Fibroblast of the aortic adventitia (primary cell): ENCODE results near the gene MYRFL. TPM values are rescaled to one million over a fixed set of nuclear protein-coding genes. Genes with fewer than 3 reads are reported as not detected.

Source experiments
- DNase-seq: peaks from one replicate; pipeline ENCODE4 v3.0.0-alpha.2; 2010; ENCODE audit warnings: low read depth
- H3K4me3 ChIP-seq: 2 replicates; pipeline ENCODE4 v1.5.1; 2011; ENCODE audit warnings: low read depth, mild to moderate bottlenecking, control low read depth, low read length, moderate library complexity
- total RNA-seq: library from RNA; depleted of rRNA; stranded (reverse); fragments of >200 nt; gene quantifications from 2 replicates; pipeline ENCODE4 v1.2.3, GENCODE V29; 2012; ENCODE audit warnings: low replicate concordance
- TF ChIP-seq, protein P1 (sequence below): IDR thresholded peaks from 2 replicates; pipeline ENCODE4 v1.5.1; 2011; ENCODE audit warnings: mild to moderate bottlenecking, low read length, control low read depth, inconsistent platforms; ENCODE audit not compliant: insufficient read depth

The MYRFL gene
- total RNA-seq, 1 donor: not detected

DNA sequence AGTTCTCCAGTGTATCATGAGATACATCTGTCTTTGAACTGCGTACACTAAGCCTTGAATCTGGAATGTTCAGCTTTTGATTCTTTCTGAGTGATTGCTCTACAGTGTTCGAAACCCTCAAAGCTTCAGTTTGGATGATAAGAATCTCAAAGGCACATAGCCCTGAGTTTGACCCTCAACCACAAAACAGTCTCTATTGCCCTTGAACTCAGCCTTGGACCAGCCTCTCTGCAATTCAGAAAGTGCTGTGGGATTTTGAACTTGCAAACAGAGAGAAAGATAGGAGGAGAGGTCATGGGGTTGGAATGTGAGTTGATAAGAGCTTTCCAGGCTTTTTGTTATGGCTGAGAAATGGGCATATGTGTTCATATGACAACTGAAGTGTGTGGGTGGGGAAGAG lies 100.3 kb downstream of the MYRFL start:
- no peak for DNase-seq
- no peak overlapping the region for H3K4me3 ChIP-seq
- TF ChIP-seq, protein P1, sequence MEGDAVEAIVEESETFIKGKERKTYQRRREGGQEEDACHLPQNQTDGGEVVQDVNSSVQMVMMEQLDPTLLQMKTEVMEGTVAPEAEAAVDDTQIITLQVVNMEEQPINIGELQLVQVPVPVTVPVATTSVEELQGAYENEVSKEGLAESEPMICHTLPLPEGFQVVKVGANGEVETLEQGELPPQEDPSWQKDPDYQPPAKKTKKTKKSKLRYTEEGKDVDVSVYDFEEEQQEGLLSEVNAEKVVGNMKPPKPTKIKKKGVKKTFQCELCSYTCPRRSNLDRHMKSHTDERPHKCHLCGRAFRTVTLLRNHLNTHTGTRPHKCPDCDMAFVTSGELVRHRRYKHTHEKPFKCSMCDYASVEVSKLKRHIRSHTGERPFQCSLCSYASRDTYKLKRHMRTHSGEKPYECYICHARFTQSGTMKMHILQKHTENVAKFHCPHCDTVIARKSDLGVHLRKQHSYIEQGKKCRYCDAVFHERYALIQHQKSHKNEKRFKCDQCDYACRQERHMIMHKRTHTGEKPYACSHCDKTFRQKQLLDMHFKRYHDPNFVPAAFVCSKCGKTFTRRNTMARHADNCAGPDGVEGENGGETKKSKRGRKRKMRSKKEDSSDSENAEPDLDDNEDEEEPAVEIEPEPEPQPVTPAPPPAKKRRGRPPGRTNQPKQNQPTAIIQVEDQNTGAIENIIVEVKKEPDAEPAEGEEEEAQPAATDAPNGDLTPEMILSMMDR: no peak

DNA sequence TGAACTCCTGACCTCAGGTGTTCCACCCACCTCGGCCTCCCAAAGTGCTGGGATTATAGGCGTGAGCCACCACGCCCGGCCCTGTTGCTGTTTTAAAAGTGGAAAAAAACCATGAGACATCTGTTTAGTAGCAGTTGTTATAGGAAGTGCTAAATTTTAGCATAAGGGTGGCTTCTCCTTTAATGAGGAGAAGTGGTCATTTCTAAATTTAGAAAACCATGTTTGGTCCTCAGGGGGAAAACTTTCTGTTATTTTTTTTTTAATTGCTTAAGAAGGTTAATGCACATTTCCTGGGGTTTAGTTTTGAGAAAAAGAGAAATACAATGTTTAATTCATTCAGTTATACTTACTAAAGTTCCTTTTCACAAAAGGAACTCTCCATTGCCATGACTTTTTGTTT lies 102.1 kb downstream of the MYRFL start:
- no peak overlapping the region for H3K4me3 ChIP-seq
- no peak for DNase-seq
- TF ChIP-seq, protein P1: no peak

DNA sequence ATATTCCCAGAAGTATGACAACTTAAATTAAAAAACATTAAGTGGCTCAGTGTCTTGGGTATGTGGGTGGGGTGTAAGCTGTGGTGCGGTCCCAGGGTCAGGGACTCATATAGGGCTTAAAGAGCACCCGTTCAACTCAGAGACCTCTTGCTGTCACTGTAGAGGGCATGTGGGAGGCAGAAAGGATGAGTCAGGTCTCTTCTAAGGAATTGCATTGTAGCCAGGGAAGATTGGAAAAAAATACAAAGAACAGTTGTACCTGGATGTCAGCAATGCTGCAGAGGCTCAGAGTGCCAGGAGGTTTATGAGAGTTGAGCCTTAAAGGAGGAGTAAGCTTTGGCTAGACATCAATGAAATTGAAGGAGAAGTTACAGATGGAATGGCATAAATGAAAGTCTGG lies 104.1 kb downstream of the MYRFL start:
- H3K4me3 ChIP-seq: no peak overlapping the region
- DNase-seq: no peak
- TF ChIP-seq, protein P1: no peak

DNA sequence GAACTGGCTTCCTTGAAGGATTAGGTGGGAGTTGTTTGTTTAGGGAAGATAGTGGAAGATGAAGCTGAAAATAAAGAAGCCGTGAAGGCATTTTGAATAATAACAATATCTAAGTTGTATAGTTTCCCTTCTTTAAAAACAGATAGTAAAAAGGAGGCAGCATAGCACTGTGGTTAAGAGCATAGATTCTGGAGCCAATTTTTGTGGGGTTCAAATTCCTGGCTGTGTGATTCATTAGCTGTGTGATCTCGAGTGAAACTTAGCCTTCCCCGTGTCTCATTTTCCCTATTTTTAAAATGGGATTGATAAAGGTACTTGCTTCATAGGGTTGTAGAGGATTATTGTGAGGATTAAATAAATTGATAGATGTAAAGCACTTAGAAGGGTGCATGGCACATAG lies 104.5 kb downstream of the MYRFL start:
- TF ChIP-seq, protein P1: no peak
- DNase-seq: peak; percentile 42
- H3K4me3 ChIP-seq: no peak overlapping the region

DNA sequence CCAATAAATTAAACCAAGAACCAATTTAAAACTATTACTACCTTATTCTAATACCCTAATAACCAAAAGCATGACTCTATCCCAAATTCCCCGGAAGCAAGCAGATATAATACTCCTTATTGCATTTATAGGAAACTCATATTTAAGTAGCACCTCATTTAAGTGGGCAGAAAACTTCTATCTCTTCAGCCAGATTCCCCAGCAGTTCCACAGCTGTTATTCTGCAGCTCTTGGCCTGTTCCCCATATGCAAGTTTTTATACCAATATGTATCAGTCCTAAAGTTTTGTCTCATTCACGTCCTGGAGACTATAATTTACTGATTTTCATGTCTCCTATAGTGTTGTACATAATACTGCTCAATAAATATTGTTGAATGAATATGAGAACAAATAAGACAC lies 106.5 kb downstream of the MYRFL start:
- DNase-seq: no peak
- TF ChIP-seq, protein P1: no peak
- no peak overlapping the region for H3K4me3 ChIP-seq

DNA sequence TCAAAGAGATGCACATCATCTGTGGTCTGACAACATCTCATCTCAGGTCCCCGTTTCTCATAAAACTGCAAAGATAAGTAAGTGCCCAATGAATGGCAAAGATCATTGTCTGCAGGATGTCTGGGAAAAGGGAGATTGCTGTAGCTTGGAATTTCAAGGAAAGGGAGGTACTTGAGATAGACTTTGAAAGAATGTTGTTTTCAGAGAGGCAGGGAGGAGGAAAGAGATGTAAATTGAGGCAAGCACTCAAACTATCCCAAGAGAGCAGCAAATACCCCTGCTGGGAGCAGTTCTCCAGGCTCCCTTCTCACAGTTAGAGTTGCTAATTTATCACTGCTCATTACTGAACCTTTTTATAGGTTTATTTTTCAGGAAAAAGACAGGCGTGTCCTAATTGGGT lies 107.1 kb downstream of the MYRFL start:
- H3K4me3 ChIP-seq: no peak overlapping the region
- DNase-seq: no peak
- TF ChIP-seq, protein P1: no peak
